GM19238 (cell line): Measurements from ENCODE around the gene PPP2R5D.
"Not testable (repeated sequence)": the region's sequence is repeated elsewhere in the genome, so short reads cannot be mapped to it uniquely, and the experiment has no call there.

ENCODE experiments used
- DNase-seq: peaks from one replicate; pipeline ENCODE4 v3.0.0; 2011; ENCODE audit warnings: low spot score; ENCODE audit not compliant: insufficient read length

The PPP2R5D gene

GRCh38 chr6:43024436-43024835 lies 40.1 kb downstream of the PPP2R5D start:
- no peak for DNase-seq

DNA sequence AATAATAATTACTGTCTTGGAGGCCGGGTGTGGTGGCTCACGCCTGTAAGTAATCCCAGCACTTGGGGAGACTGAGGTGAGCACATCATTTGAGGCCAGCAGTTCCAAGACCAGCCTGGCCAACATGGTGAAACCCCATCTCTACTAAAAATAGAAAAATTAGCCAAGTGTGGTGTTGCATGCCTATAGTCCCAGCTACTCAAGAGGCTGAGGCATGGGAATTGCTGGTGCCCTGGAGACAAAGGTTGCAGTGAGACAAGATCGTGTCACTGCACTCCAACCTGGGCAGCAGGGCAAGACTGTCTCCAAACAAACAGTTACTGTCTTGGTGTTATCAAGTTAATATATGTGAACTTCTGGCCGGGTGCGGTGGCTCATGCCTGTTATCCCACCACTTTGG lies 42.0 kb downstream of the PPP2R5D start:
- no peak for DNase-seq

DNA sequence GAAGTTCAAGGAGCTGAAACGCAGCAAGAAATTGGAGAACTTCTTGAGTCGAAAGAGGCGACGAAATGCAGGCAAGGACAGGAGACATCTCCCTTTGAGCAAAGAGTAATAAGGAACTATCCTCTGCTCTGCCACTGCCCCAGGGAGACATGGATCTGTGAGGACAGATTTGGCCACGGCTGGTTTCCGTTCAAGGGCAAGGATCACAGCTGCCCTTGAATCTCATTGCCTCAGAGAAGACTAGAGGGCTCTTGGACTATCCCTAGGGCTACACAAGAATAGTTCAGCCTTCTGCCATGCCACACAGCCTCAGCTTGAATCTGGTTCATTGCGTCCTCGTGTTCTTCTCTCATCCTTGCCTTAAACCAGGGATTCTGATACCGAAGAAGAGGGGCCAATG lies 44.8 kb downstream of the PPP2R5D start:
- DNase-seq: no peak

DNA sequence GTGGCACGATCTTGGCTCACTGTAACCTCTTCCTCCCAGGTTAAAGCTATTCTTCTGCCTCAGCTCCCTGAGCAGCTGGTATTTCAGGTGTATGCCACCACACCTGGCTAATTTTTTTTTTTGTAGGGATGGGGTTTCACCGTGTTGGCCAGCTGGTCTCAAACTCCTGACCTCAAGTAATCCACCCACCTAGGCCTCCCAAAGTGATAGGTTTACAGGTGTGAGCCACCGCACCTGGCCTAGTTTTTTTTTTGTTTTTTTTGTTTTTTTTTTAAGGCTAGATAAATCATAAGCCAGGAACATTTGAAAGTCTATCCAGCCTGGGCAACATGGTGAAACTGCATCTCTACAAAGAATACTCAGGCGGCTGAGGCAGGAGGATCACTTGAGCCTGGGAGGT lies 48.0 kb downstream of the PPP2R5D start:
- no peak for DNase-seq

GRCh38 chr6:43033496-43034189 lies 49.3 kb downstream of the PPP2R5D start:
- DNase-seq: no peak

GRCh38 chr6:43034190-43034525 lies 49.8 kb downstream of the PPP2R5D start:
- DNase-seq: no peak

GRCh38 chr6:43035495-43036194 lies 51.3 kb downstream of the PPP2R5D start:
- DNase-seq: no peak

GRCh38 chr6:43036712-43037111 lies 52.3 kb downstream of the PPP2R5D start:
- DNase-seq: no peak

GRCh38 chr6:43037197-43037596 lies 52.8 kb downstream of the PPP2R5D start:
- DNase-seq: no peak

DNA sequence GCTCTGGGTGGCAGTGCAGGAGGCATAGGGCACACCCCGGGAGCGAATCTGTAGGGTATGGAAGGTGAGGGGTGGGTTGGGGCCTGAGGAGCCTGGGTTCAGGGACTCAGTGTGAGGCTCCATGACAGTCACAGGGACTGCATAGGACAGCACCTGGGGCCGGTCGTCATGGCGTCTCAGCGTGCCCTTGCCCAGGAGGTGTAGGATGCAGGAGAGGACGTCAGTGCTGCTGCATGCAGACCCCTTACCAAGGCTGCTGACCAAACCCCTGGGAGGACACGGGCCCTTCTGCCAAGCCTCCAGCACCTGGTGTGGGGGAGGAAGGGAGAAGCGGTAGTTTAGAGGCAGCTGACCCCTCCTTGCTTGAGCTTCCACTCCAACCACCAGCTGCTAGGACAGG lies 53.3 kb downstream of the PPP2R5D start:
- DNase-seq: no peak

- no peak for DNase-seq
These were observed 54.4 kb downstream of the PPP2R5D start for GRCh38 chr6:43038727-43039126.

DNA sequence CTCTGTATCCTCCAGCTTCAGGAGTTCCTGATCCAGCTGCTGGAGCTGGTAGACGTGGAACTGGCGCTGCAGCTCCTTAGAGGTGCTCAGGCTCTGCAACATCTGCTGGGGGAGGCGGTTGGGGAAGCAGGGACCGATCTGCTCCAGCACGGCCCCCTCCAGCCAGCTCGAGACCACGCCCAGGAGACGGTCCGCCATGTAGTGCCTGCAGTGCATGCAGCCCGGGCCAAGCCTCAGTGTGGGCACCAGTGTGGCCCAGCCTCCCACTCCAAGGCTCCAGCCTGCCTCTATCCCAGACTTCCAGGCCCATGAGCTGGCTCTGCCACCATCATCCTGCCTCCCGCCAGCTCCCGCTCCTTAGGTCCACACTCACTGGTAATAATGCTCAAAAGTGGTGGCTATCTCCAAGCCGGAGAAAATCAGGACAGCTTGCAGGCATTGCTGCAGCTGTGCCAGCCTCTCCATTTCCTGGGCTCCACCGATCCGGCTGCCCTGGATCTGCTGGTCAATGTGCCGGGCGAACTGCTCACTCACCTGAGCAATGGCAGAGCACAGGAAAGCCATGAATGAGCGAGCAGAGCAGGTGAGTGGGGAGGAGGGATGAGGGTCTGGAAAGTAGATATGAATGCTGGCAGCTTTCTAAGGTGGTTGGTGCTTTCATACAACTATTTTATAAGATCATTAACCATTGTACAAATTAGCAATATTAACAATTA lies 56.3 kb downstream of the PPP2R5D start:
- DNase-seq: no peak

- not testable (repeated sequence) for DNase-seq
These were observed 57.1 kb downstream of the PPP2R5D start for GRCh38 chr6:43041475-43041874.

GRCh38 chr6:43043310-43043709 lies 58.9 kb downstream of the PPP2R5D start:
- DNase-seq: no peak

DNA sequence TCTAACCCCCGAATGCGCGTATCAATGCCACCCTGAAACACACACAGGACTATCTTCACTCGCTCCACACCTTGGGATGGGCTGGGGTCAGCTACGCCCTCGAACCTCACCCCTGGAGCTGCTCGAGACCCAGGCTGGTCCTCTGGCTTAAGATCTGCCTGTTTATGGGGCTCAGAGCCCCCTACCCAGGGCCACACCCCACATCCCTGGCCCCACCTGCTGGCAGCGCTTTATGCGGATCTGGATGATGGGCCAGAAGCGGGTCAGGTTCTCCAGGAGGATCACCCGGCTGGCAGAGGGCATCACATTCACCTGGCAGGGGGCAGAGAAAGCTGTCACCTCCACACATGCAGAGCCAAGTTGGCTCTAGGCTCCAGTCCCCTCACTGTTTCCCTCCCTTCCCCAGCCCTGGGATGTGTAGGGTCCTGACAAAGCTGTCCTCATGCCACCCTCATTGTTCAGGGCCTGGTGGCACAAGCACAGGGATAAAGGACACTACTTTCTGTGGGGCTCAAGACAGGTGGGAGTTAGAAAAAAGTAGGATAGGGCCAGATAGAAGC lies 61.1 kb downstream of the PPP2R5D start:
- no peak for DNase-seq

DNA sequence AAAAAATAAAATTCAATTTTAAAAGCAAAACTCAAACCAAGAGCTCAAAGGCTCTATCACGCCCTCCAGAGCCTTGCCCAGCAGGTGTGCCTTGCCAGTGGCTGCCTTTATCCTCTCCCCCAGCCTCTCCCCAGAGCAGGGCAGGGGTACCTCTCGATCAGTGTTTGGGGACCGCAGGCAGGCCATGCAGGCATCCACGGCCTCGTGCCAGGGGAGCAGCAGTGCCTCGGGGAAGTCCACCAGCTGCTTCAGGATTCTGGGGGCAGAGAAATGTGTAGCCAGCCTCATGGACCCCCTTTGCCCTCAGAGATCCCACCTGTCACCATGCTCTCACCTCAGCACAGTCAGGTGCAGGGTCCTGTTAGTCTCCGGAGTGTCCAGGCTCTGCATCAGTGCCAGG lies 63.6 kb downstream of the PPP2R5D start:
- no peak for DNase-seq

- DNase-seq: no peak
These were observed 66.6 kb downstream of the PPP2R5D start for GRCh38 chr6:43050981-43051380.

DNA sequence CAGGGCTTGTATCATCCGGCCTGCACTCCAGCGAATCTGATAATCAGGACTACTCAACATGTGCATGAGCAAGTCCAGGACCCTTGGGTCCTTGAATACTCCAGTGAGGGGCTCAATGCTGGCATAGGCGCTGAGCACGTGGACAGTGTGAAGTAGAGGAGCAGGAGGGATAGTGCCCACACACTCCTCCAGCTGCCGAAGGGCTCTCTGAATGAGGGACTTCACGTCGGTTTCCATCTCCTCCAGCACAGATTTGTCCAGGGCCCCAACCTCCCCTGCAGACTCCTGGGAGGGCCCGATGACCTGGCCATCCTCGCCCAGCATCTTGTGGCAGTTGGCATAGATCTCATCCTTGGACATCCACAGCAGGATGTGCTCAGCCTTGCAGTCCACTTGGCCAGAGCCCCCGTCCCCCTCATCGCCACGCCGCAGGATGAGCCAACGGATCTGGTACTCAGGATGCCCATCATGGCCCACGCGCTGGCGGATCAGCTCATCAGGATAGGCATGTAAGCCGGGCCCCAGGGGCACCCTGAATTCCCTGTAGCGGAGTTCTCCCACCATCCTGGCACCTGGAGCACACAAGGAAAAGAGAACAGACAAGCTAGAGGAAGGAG lies 68.0 kb downstream of the PPP2R5D start:
- DNase-seq: no peak

- peak; percentile 26 for DNase-seq
These were observed 68.6 kb downstream of the PPP2R5D start for GRCh38 chr6:43052842-43053544.

- peak; percentile 97 for DNase-seq
These were observed 69.3 kb downstream of the PPP2R5D start, which contains the start of gene CUL7 for GRCh38 chr6:43053545-43054205. TSS of gene CUL7 (minus strand) at chr6:43053851. CDS start at chr6:43052788, 1,063 bp downstream.
